Measurements from ENCODE around the gene RNU1-2. TPM values are rescaled to one million over a fixed set of nuclear protein-coding genes. Genes with fewer than 3 reads are reported as not detected.
"Not testable (repeated sequence)": the region's sequence is repeated elsewhere in the genome, so short reads cannot be mapped to it uniquely, and the experiment has no call there.

The RNU1-2 gene
- total RNA-seq, 1 donor from 2014 or later, result 6,387 TPM

GRCh38 chr1:16927256-16927655 lies 31.5 kb downstream of the RNU1-2 start:
- ATAC-seq, result no peak

GRCh38 chr1:16927711-16928485 lies 32.1 kb downstream of the RNU1-2 start:
- no peak for ATAC-seq

GRCh38 chr1:16929146-16930041 lies 33.6 kb downstream of the RNU1-2 start:
- peak; percentile 71 for ATAC-seq

GRCh38 chr1:16931206-16931934 lies 35.6 kb downstream of the RNU1-2 start:
- ATAC-seq, result not testable (repeated sequence)

- not testable (repeated sequence) for ATAC-seq
These were observed 38.2 kb downstream of the RNU1-2 start for GRCh38 chr1:16933945-16934344.

- ATAC-seq, result not testable (repeated sequence)
These were observed 40.8 kb downstream of the RNU1-2 start for GRCh38 chr1:16936580-16936979.

- peak; percentile 26 for ATAC-seq
These were observed 42.9 kb downstream of the RNU1-2 start for GRCh38 chr1:16938351-16939321.

- peak; percentile 15 for ATAC-seq
These were observed 43.8 kb downstream of the RNU1-2 start for GRCh38 chr1:16939386-16940180.

- no peak for ATAC-seq
These were observed 48.3 kb downstream of the RNU1-2 start for GRCh38 chr1:16944038-16944437.

GRCh38 chr1:16945512-16945911 lies 49.7 kb downstream of the RNU1-2 start:
- ATAC-seq, result not testable (repeated sequence)

Other genes with a start within 250 kb of the RNU1-2 start
- 6,387 TPM for gene RNU1-3, start 229.0 kb upstream of the RNU1-2 start, total RNA-seq
- gene RNU1-4, start 155.5 kb upstream of the RNU1-2 start, total RNA-seq, result 6,387 TPM
- gene CROCC, start 26.0 kb downstream of the RNU1-2 start, total RNA-seq, result 15.3 TPM
- gene MFAP2, start 84.6 kb downstream of the RNU1-2 start, total RNA-seq, result 5.3 TPM
- 21.5 TPM for gene ATP13A2, start 115.9 kb downstream of the RNU1-2 start, total RNA-seq
- gene SDHB, start 158.1 kb downstream of the RNU1-2 start, total RNA-seq, result 84.5 TPM
- gene PADI2, start 223.5 kb downstream of the RNU1-2 start, total RNA-seq, result 0.92 TPM